ENCODE results near the gene NDUFB7.

NDUFB7 gene

GRCh38 chr19:14556662-14557188 lies 15.1 kb downstream of the NDUFB7 start (continued):
- TF ChIP-seq ZNF18 (tag by site-specific recombination; IDR thresholded peaks at IDR 0.05), result no peak
- no peak for TF ChIP-seq ZBTB1 (tag by site-specific recombination; IDR thresholded peaks at IDR 0.05)
- TF ChIP-seq ZSCAN18 (tag by site-specific recombination; IDR thresholded peaks at IDR 0.05), result no peak
- peak; percentile 15; the same call in 1 of the 2 replicates for TF ChIP-seq SP3 (tag by site-specific recombination; IDR thresholded peaks at IDR 0.05)
- no peak for TF ChIP-seq ZNF391 (tag by site-specific recombination; IDR thresholded peaks at IDR 0.05; ENCODE audit: borderline replicate concordance, low read depth)
- TF ChIP-seq OVOL3 (tag by site-specific recombination; IDR thresholded peaks at IDR 0.05), result 0 out of 2 replicates have a peak, but pooled peaks have one; percentile 35
- TF ChIP-seq TCF7L2 (IDR thresholded peaks at IDR 0.05; ENCODE audit: borderline replicate concordance, low read depth, low read length), result no peak
- TF ChIP-seq KLF7 (tag by site-specific recombination; IDR thresholded peaks at IDR 0.05; ENCODE audit: borderline replicate concordance), result peak; percentile 47; the same call in 1 of the 2 replicates
- TF ChIP-seq OSR2 (tag by site-specific recombination; IDR thresholded peaks at IDR 0.05), result 0 out of 2 replicates have a peak, but pooled peaks have one; percentile 10
- TF ChIP-seq HOXD13 (CRISPR knock-in tag; IDR thresholded peaks at IDR 0.05; ENCODE audit: borderline replicate concordance), result no peak
- no peak for TF ChIP-seq ATF2 (tag by site-specific recombination; IDR thresholded peaks at IDR 0.05; ENCODE audit: low read depth)
- no peak for TF ChIP-seq ZNF658 (tag by site-specific recombination; IDR thresholded peaks at IDR 0.05)
- no peak for TF ChIP-seq ZNF211 (tag by site-specific recombination; IDR thresholded peaks at IDR 0.05; ENCODE audit: low read depth)
- TF ChIP-seq ZNF292 (tag by site-specific recombination; IDR thresholded peaks at IDR 0.05; ENCODE audit: borderline replicate concordance, low read depth), result peak; percentile 66; the same call in 1 of the 2 replicates
- TF ChIP-seq GLIS1 (tag by site-specific recombination; IDR thresholded peaks at IDR 0.05), result no peak
- peak; percentile 74; the same call in 1 of the 2 replicates for TF ChIP-seq KLF8 (tag by site-specific recombination; IDR thresholded peaks at IDR 0.05)
- peak; percentile 93 for TF ChIP-seq ZNF394 (tag by site-specific recombination; IDR thresholded peaks at IDR 0.05; ENCODE audit: borderline replicate concordance)
- no peak for TF ChIP-seq KLF16 (tag by site-specific recombination; IDR thresholded peaks at IDR 0.05)
- TF ChIP-seq YY1 (tag by site-specific recombination; IDR thresholded peaks at IDR 0.05), result no peak
- TF ChIP-seq, protein P1, sequence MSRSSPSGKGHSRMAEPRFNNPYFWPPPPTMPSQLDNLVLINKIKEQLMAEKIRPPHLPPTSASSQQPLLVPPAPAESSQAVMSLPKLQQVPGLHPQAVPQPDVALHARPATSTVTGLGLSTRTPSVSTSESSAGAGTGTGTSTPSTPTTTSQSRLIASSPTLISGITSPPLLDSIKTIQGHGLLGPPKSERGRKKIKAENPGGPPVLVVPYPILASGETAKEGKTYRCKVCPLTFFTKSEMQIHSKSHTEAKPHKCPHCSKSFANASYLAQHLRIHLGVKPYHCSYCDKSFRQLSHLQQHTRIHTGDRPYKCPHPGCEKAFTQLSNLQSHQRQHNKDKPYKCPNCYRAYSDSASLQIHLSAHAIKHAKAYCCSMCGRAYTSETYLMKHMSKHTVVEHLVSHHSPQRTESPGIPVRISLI (tag by site-specific recombination; IDR thresholded peaks at IDR 0.05), result no peak
- TF ChIP-seq, protein P2, sequence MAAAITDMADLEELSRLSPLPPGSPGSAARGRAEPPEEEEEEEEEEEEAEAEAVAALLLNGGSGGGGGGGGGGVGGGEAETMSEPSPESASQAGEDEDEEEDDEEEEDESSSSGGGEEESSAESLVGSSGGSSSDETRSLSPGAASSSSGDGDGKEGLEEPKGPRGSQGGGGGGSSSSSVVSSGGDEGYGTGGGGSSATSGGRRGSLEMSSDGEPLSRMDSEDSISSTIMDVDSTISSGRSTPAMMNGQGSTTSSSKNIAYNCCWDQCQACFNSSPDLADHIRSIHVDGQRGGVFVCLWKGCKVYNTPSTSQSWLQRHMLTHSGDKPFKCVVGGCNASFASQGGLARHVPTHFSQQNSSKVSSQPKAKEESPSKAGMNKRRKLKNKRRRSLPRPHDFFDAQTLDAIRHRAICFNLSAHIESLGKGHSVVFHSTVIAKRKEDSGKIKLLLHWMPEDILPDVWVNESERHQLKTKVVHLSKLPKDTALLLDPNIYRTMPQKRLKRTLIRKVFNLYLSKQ (tag by site-specific recombination; IDR thresholded peaks at IDR 0.05; ENCODE audit: borderline replicate concordance), result no peak
- no peak for TF ChIP-seq ZNF146 (tag by site-specific recombination; IDR thresholded peaks at IDR 0.05)
- TF ChIP-seq ZNF596 (tag by site-specific recombination; IDR thresholded peaks at IDR 0.05), result no peak
- no peak for TF ChIP-seq ZNF580 (tag by site-specific recombination; IDR thresholded peaks at IDR 0.05)
- TF ChIP-seq ZSCAN23 (tag by site-specific recombination; IDR thresholded peaks at IDR 0.05), result no peak
- TF ChIP-seq BCL6B (tag by site-specific recombination; IDR thresholded peaks at IDR 0.05), result no peak
- TF ChIP-seq ZNF404 (tag by site-specific recombination; IDR thresholded peaks at IDR 0.05), result 0 out of 2 replicates have a peak, but pooled peaks have one; percentile 17
- peak; percentile 29 for TF ChIP-seq ZNF654 (tag by site-specific recombination; IDR thresholded peaks at IDR 0.05; ENCODE audit: low read depth)
- TF ChIP-seq ZFP41 (tag by site-specific recombination; IDR thresholded peaks at IDR 0.05; ENCODE audit: borderline replicate concordance), result no peak
- no peak for TF ChIP-seq ZNF112 (tag by site-specific recombination; IDR thresholded peaks at IDR 0.05)
- TF ChIP-seq ZFHX2 (tag by site-specific recombination; conservative IDR thresholded peaks at IDR 0.05), result no peak
- TF ChIP-seq HOXA7 (CRISPR knock-in tag; IDR thresholded peaks at IDR 0.05; ENCODE audit: borderline replicate concordance), result no peak

Data from HEK293 (cell line).